OCI-LY7 (cell line): ENCODE data around the gene MAPK8IP3. TPM values are rescaled to one million over a fixed set of nuclear protein-coding genes. Genes with fewer than 3 reads are reported as not detected.

Experiments
- BruUV-seq: library from RNA; stranded (reverse); fragments of 400-500 nt; replicated peaks from 2 replicates; lab custom pipeline; 2021; lab: Mats Ljungman, UMichigan
- CTCF ChIA-PET: fragments of 300-600 bp; sonication (Branson Sonifier 250); formaldehyde crosslinking; loops from one replicate; lab custom pipeline; 2022; ENCODE audit warnings: antibody characterized with exemption; ENCODE audit not compliant: unreplicated experiment; lab: Charles Lee
- POLR2A ChIA-PET: fragments of 300-600 bp; sonication (Branson Sonifier 250); formaldehyde crosslinking; loops from one replicate; lab custom pipeline; 2022; ENCODE audit warnings: antibody characterized with exemption; lab: Charles Lee
- DNase-seq: peaks from one replicate; pipeline ENCODE4 v3.0.0-alpha.2; 2015; ENCODE audit warnings: low spot score
- H2AFZ ChIP-seq: fragments of 200-600 bp; sonication (generic), shearing (Covaris generic); 2 replicates; pipeline ENCODE4 v1.6.1; 2014; ENCODE audit warnings: mild to moderate bottlenecking, antibody characterized with exemption, low read length, moderate library complexity
- H3K27ac ChIP-seq: fragments of 200-600 bp; sonication (generic); 2 replicates; pipeline ENCODE4 v1.5.1; 2014; ENCODE audit warnings: mixed run types, low read depth, mild to moderate bottlenecking, moderate library complexity, low read length, inconsistent platforms; ENCODE audit not compliant: poor library complexity, severe bottlenecking
- H3K36me3 ChIP-seq: fragments of 200-600 bp; sonication (generic); 2 replicates; pipeline ENCODE4 v1.6.1; 2014; ENCODE audit warnings: mild to moderate bottlenecking, antibody characterized with exemption, low read length, moderate library complexity, mixed read lengths; ENCODE audit not compliant: insufficient read depth
- H3K4me1 ChIP-seq: fragments of 200-600 bp; sonication (generic); 2 replicates; pipeline ENCODE4 v1.5.1; 2014; ENCODE audit warnings: mild to moderate bottlenecking, low read length; ENCODE audit not compliant: insufficient read depth, poor library complexity, severe bottlenecking
- H3K4me2 ChIP-seq: fragments of 200-600 bp; sonication (generic); 2 replicates; pipeline ENCODE4 v1.6.1; 2014; ENCODE audit warnings: mild to moderate bottlenecking, low read length
- H3K4me3 ChIP-seq: fragments of 200-600 bp; sonication (generic); 2 replicates; pipeline ENCODE4 v1.5.1; 2014; ENCODE audit warnings: mild to moderate bottlenecking, low read depth, low read length; ENCODE audit not compliant: poor library complexity, severe bottlenecking
- H3K79me2 ChIP-seq: fragments of 200-600 bp; sonication (generic); 2 replicates; pipeline ENCODE4 v1.6.1; 2016; ENCODE audit warnings: low read depth, mild to moderate bottlenecking, low read length, moderate library complexity, mixed read lengths; ENCODE audit not compliant: insufficient read depth
- H3K9me2 ChIP-seq: fragments of 200-600 bp; sonication (generic); 2 replicates; pipeline ENCODE4 v1.6.1; 2016; ENCODE audit warnings: mild to moderate bottlenecking, low read length, mixed read lengths; ENCODE audit not compliant: insufficient read depth
- H3K9me3 ChIP-seq: fragments of 200-600 bp; sonication (generic); 2 replicates; pipeline ENCODE4 v1.6.1; 2014; ENCODE audit warnings: mild to moderate bottlenecking, mixed run types, low read length, mixed read lengths
- H4K20me1 ChIP-seq: fragments of 200-600 bp; sonication (generic); 2 replicates; pipeline ENCODE4 v1.6.1; 2014; ENCODE audit warnings: mild to moderate bottlenecking, antibody characterized with exemption, low read length, moderate library complexity, mixed read lengths; ENCODE audit not compliant: insufficient read depth
- CTCF ChIP-seq: fragments of 200-600 bp; sonication (generic); conservative IDR thresholded peaks from 2 replicates; pipeline ENCODE4 v1.5.1; 2014; ENCODE audit warnings: mild to moderate bottlenecking, antibody characterized with exemption, low read length, moderate library complexity, mixed read lengths
- EZH2phosphoT487 ChIP-seq: fragments of 200-600 bp; sonication (generic); IDR thresholded peaks from 2 replicates; pipeline ENCODE4 v1.6.1; 2018; ENCODE audit warnings: low read depth, borderline replicate concordance, mild to moderate bottlenecking, mixed run types, antibody characterized with exemption, low read length, moderate library complexity, mixed read lengths
- intact Hi-C: fragments of 100-400 bp; cut with micrococcal nuclease; formaldehyde crosslinking; loops from one replicate; pipeline ENCODE4 v1.10.0; 2022; ENCODE audit not compliant: unreplicated experiment
- total RNA-seq, 2 experiments: library from RNA; depleted of rRNA in 1 of 2; stranded (reverse); fragments of >200 nt in 1 of 2; shearing (Covaris generic) in 1 of 2; gene quantifications; 2 replicates each; pipeline ENCODE4 v1.2.3, GENCODE V29; 2014 to 2022

Gene MAPK8IP3
- total RNA-seq, 2 experiments from 2014 or later: 114 to 130 TPM

GRCh38 chr16:1773703-1774447, 67.9 kb downstream of the MAPK8IP3 start:
- Histone ChIP-seq H3K79me2 (peaks cover 26% of the 10 kb centered on the region; the same call in 1 of the 2 replicates), H3K4me2 (peak overlapping the region; percentile 100), H3K27ac (peak overlapping the region; percentile 89), H3K4me1 (peaks cover 23% of the 10 kb centered on the region), H3K9me2 (no peaks in the 10 kb centered on the region), H3K4me3 (peak overlapping the region; percentile 98), H4K20me1 (no peaks in the 10 kb centered on the region), H3K36me3 (peaks cover 66% of the 10 kb centered on the region), H3K9me3 (no peaks in the 10 kb centered on the region), H2AFZ (no peak overlapping the region)
- intact Hi-C loops: loop anchor here (1.0 to 5.0 kb wide), 4 partner anchors 8 to 162 kb away; partner anchors contain the start of genes CRAMP1, IFT140, JPT2 and MAPK8IP3
- DNase-seq: peak; percentile 50
- no TSS peak for BruUV-seq
- TF ChIP-seq EZH2phosphoT487: no peak
- no peak; the same call in 1 of the 2 replicates for TF ChIP-seq CTCF
- CTCF ChIA-PET: no interaction called here
- POLR2A ChIA-PET: no interaction called here

- Histone ChIP-seq H3K27ac (no peak overlapping the region), H3K36me3 (peaks cover 67% of the 10 kb centered on the region), H3K4me1 (peaks cover 23% of the 10 kb centered on the region), H4K20me1 (no peaks in the 10 kb centered on the region), H3K9me2 (no peaks in the 10 kb centered on the region), H3K79me2 (peaks cover 26% of the 10 kb centered on the region; the same call in 1 of the 2 replicates), H3K4me3 (peak overlapping the region; percentile 98), H3K4me2 (peak overlapping the region; percentile 100), H2AFZ (no peak overlapping the region), H3K9me3 (no peaks in the 10 kb centered on the region)
- intact Hi-C loops: loop anchor here (5.0 kb wide), 1 partner anchor 162 kb away; the partner anchor contains the start of genes CRAMP1 and IFT140
- ChIA-PET POLR2A (no interaction called here), CTCF (no interaction called here)
- TF ChIP-seq EZH2phosphoT487 (no peak), CTCF (no peak)
- DNase-seq: no peak
- no TSS peak for BruUV-seq
These were observed 68.4 kb downstream of the MAPK8IP3 start for GRCh38 chr16:1774448-1774780.
